A549 (cell line): ENCODE measurements around the gene ELFN1. TPM values are rescaled to one million over a fixed set of nuclear protein-coding genes. Genes with fewer than 3 reads are reported as not detected.
A peak's percentile ranks its signal among the peaks of the same experiment; 100 is the strongest.

Experiments
- ATAC-seq, 2 experiments: fragments of 200-7000 bp in 1 of 2; fragments of >200 bp in 1 of 2; cut with Nextera tagmentation in 1 of 2; cut with Tn5 transposase in 1 of 2; 3 replicates each; pipeline versions ENCODE4 v1.8.0 to v1.9.1; 2018 to 2020; ENCODE audit warnings: mild to moderate bottlenecking in 1 of 2, moderate library complexity in 1 of 2
- CTCF ChIA-PET: fragments of 300-600 bp; sonication (Branson Sonifier 250); formaldehyde crosslinking; extraction: SDS; loops from one replicate; lab custom pipeline; 2021; ENCODE audit warnings: antibody characterized with exemption, inconsistent platforms; lab: Yijun Ruan, JAX
- POLR2A ChIA-PET: fragments of 350-600 bp; formaldehyde crosslinking; extraction: SDS; loops from one replicate; lab custom pipeline; 2021; ENCODE audit warnings: antibody characterized with exemption, inconsistent platforms; lab: Yijun Ruan, JAX
- DNase-seq, 2 experiments: peaks; one replicate each; pipeline versions ENCODE4 v3.0.0 to v3.0.0-alpha.2; 2011 to 2016; ENCODE audit warnings: low read depth in 1 of 2, low spot score in 1 of 2
- FAIRE-seq: peaks from 2 replicates; lab custom pipeline; 2011; peaks lifted over from hg19 to GRCh38; lab: Jason Lieb, UNC
- H3K27ac ChIP-seq, 2 experiments: fragments of >200 bp; sonication (Bioruptor Twin); formaldehyde crosslinking; 3 replicates each; pipeline ENCODE4 v1.5.1; 2016 to 2017
- H3K4me1 ChIP-seq: fragments of >200 bp; sonication (Bioruptor Twin); formaldehyde crosslinking; 3 replicates; pipeline ENCODE4 v1.6.1; 2016
- H3K4me2 ChIP-seq: fragments of >200 bp; sonication (Bioruptor Twin); formaldehyde crosslinking; 3 replicates; pipeline ENCODE4 v1.6.1; 2016
- H3K4me3 ChIP-seq: fragments of >200 bp; sonication (Bioruptor Twin); formaldehyde crosslinking; 3 replicates; pipeline ENCODE4 v1.5.1; 2016
- H3K9me3 ChIP-seq: fragments of >200 bp; sonication (Bioruptor Twin); formaldehyde crosslinking; 3 replicates; pipeline ENCODE4 v1.6.1; 2016
- BCL3 ChIP-seq: fragments of >200 bp; sonication (Bioruptor Twin); formaldehyde crosslinking; IDR thresholded peaks from 3 replicates; pipeline ENCODE4 v1.6.1; 2016
- CHD4 ChIP-seq: fragments of 200-600 bp; sonication (generic); IDR thresholded peaks from 2 replicates; pipeline ENCODE4 v1.6.1; 2016; ENCODE audit warnings: antibody characterized with exemption, mild to moderate bottlenecking, borderline replicate concordance
- ELK1 ChIP-seq: fragments of 150-350 bp; IDR thresholded peaks from 2 replicates; pipeline ENCODE4 v1.6.1; 2014; ENCODE audit warnings: low read depth, mild to moderate bottlenecking, low read length
- HES2 ChIP-seq: fragments of >200 bp; sonication (Bioruptor Twin); formaldehyde crosslinking; IDR thresholded peaks from 2 replicates; pipeline ENCODE4 v1.6.1; 2016
- HOXB5 ChIP-seq: fragments of 250-450 bp; sonication (Bioruptor Pico); IDR thresholded peaks from 2 replicates; pipeline ENCODE4 v1.5.0; 2020; ENCODE audit warnings: mild to moderate bottlenecking, moderate library complexity
- JUNB ChIP-seq: fragments of >200 bp; sonication (Bioruptor Twin); formaldehyde crosslinking; IDR thresholded peaks from 2 replicates; pipeline ENCODE4 v1.6.1; 2016
- KDM1A ChIP-seq: fragments of 200-600 bp; sonication (generic); IDR thresholded peaks from 2 replicates; pipeline ENCODE4 v1.6.1; 2016; ENCODE audit warnings: low read depth, mild to moderate bottlenecking
- MAFK ChIP-seq: fragments of 450-650 bp; IDR thresholded peaks from 2 replicates; pipeline ENCODE4 v1.6.1; 2014; ENCODE audit not compliant: partially characterized antibody
- MAZ ChIP-seq: fragments of 150-350 bp; IDR thresholded peaks from 2 replicates; pipeline ENCODE4 v1.6.1; 2014; ENCODE audit warnings: antibody characterized with exemption, low read depth, low read length, borderline replicate concordance
- NPAS2 ChIP-seq: fragments of 250-450 bp; sonication (Bioruptor Pico); IDR thresholded peaks from 2 replicates; pipeline ENCODE4 v1.8.0; 2022; ENCODE audit warnings: mild to moderate bottlenecking, moderate library complexity, borderline replicate concordance
- RARB ChIP-seq: fragments of 250-450 bp; sonication (Bioruptor Pico); IDR thresholded peaks from 2 replicates; pipeline ENCODE4 v1.8.0; 2021; ENCODE audit warnings: mild to moderate bottlenecking, moderate library complexity
- RNF2 ChIP-seq: fragments of 200-600 bp; sonication (generic); IDR thresholded peaks from 2 replicates; pipeline ENCODE4 v1.6.1; 2016; ENCODE audit warnings: low read depth, mild to moderate bottlenecking, antibody characterized with exemption, moderate library complexity, borderline replicate concordance
- SMC3 ChIP-seq: fragments of >200 bp; sonication (Bioruptor Twin); formaldehyde crosslinking; IDR thresholded peaks from 3 replicates; pipeline ENCODE4 v1.6.1; 2018; ENCODE audit warnings: inconsistent platforms
- TP53 ChIP-seq: fragments of 250-450 bp; sonication (Bioruptor Pico); IDR thresholded peaks from 2 replicates; pipeline ENCODE4 v1.5.0; 2021; ENCODE audit warnings: mild to moderate bottlenecking, moderate library complexity
- ZFP36 ChIP-seq: fragments of 450-650 bp; IDR thresholded peaks from 2 replicates; pipeline ENCODE4 v1.6.1; 2014; ENCODE audit warnings: borderline replicate concordance; ENCODE audit not compliant: partially characterized antibody
- WGBS: methylation state at CpG from one replicate; pipeline ENCODE4 v1.1.6; 2017; ENCODE audit errors: missing lambda C conversion rate; 5-methylcytosine and 5-hydroxymethylcytosine counted together
- polyA plus RNA-seq, 4 experiments: library from polyadenylated mRNA; depleted of rRNA in 3 of 4; stranded (reverse); fragments of >200 nt; fragmentation: RNase III in 1 of 4; extraction: RNeasy Plus Mini Kit Qiagen cat#74134 plus additional on column Dnase treatment in 1 of 4; gene quantifications; 2 replicates in 3 of 4; 3 replicates in 1 of 4; pipeline ENCODE4 v1.2.3, GENCODE V29; 2011 to 2017
- TF ChIP-seq, protein P1 (sequence below): IDR thresholded peaks from 2 replicates; pipeline ENCODE4 v1.6.1; 2012
- TF ChIP-seq, protein P2 (sequence below): IDR thresholded peaks from 2 replicates; pipeline ENCODE4 v1.6.1; 2012; ENCODE audit warnings: low read depth, borderline replicate concordance
- TF ChIP-seq, protein P3 (sequence below): fragments of >200 bp; sonication (Bioruptor Twin); formaldehyde crosslinking; IDR thresholded peaks from 3 replicates; pipeline ENCODE4 v1.5.1; 2016

Gene ELFN1
- polyA plus RNA-seq, 2 of the 4 experiments (the other 2 are of a cell fraction) = 0.08 to 0.10 TPM

DNA sequence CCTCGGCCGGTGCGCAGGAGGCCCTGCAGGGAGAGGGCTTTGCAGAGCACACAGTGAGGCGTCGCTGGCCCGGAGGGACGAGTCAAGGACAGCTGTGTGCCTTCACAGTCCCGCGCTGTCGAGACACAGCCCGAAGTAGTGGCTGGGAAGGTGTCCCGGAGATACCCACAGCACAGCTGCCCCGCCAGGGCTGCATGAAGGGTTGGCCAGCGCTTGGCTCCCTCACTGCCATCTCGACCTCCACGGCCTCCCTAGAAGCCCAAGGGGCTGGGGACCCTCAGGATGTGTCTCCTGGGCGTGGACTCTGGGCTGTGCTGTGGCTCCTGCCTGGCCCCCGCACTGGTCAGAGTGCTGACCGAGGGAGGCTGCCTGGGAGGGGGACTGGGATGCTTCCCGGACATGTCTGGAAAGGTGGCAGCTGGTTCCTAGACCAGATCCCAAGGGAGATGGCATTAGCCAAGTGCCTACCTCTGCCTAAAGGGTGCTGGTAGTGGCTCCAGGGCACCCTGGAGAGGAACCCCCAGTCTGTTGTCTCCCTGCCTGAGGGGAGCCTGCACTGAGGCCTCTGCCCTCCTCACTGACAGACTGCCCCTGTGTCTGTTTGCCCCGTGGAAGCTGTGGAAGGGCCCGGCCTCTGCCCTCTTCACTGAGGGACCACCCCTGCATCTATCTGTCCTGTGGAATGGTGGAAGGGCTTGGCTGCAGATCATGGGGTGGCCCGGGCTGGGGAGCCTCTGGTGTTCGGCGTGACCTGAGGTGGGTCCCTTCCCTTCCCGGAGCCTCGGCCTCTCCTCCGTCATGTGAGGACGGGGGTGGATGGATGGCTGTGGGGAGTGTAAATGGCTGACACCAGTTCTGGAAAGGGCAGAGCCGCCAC is 5.8 kb downstream of the ELFN1 start:
- H3K9me3 ChIP-seq = no peaks in the 10 kb centered on the region
- no peak overlapping the region for H3K4me2 ChIP-seq
- peaks cover 1% of the 10 kb centered on the region; the same call in 1 of the 3 replicates for H3K4me1 ChIP-seq
- CTCF ChIA-PET = no interaction called here
- H3K4me3 ChIP-seq = no peak overlapping the region
- FAIRE-seq = no peak
- WGBS = 40% methylated on average over 17 of the region's 30 CpGs
- TF ChIP-seq TP53 (CRISPR knock-in tag) = no peak
- TF ChIP-seq, all 56 proteins: peak for 0
- ATAC-seq = peak; percentile 9 to 31; a peak in 4 of 6 replicates
- no peak for DNase-seq
- no peak overlapping the region for H3K27ac ChIP-seq
- POLR2A ChIA-PET = no interaction called here

DNA sequence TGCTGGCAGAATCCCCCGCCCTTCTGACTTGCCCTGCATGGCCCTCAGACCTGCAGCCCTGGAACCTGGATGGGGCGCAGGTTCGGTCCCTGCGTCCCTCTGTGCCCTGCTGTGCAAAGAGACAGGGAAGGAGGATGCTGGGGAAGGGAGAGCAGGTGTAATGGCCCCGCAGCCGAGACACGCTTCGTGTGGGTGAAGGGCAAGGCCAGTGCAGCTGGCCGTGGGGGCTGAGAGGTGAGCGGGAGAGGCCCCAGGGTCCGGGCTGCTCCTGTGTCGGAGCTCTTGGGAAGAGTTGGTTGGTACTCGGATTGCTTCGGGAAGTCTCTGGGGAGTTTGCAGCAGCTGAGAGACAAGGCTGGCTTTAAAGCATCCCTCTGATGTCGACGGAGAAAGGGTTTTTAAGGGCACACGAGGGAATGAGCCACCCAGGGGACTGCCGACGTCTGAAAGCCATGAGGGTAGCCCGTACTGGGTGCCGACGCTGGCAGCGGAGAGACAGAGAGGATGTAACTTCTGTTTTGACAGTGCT is 6.5 kb downstream of the ELFN1 start:
- Histone ChIP-seq H3K4me3 (no peak overlapping the region), H3K4me2 (no peak overlapping the region), H3K4me1 (no peaks in the 10 kb centered on the region), H3K9me3 (no peaks in the 10 kb centered on the region; the same call in 2 of the 3 replicates), H3K27ac (no peak overlapping the region)
- ChIA-PET CTCF (no interaction called here), POLR2A (no interaction called here)
- ATAC-seq (no peak), DNase-seq (no peak), FAIRE-seq (no peak)
- 51% methylated on average over 22 of the region's 23 CpGs for WGBS
- TF ChIP-seq JUNB (no peak), HES2 (no peak), ELK1 (no peak), KDM1A (no peak), CHD4 (no peak), RARB (no peak), MAFK (no peak), MAZ (no peak), HOXB5 (CRISPR knock-in tag) (no peak), RNF2 (no peak), BCL3 (no peak), NPAS2 (no peak), SMC3 (no peak), ZFP36 (no peak)
- TF ChIP-seq, protein P1, sequence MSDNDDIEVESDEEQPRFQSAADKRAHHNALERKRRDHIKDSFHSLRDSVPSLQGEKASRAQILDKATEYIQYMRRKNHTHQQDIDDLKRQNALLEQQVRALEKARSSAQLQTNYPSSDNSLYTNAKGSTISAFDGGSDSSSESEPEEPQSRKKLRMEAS = no peak
- TF ChIP-seq, protein P2, sequence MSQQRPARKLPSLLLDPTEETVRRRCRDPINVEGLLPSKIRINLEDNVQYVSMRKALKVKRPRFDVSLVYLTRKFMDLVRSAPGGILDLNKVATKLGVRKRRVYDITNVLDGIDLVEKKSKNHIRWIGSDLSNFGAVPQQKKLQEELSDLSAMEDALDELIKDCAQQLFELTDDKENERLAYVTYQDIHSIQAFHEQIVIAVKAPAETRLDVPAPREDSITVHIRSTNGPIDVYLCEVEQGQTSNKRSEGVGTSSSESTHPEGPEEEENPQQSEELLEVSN = no peak
- TF ChIP-seq, protein P3, sequence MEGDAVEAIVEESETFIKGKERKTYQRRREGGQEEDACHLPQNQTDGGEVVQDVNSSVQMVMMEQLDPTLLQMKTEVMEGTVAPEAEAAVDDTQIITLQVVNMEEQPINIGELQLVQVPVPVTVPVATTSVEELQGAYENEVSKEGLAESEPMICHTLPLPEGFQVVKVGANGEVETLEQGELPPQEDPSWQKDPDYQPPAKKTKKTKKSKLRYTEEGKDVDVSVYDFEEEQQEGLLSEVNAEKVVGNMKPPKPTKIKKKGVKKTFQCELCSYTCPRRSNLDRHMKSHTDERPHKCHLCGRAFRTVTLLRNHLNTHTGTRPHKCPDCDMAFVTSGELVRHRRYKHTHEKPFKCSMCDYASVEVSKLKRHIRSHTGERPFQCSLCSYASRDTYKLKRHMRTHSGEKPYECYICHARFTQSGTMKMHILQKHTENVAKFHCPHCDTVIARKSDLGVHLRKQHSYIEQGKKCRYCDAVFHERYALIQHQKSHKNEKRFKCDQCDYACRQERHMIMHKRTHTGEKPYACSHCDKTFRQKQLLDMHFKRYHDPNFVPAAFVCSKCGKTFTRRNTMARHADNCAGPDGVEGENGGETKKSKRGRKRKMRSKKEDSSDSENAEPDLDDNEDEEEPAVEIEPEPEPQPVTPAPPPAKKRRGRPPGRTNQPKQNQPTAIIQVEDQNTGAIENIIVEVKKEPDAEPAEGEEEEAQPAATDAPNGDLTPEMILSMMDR = no peak
